ENCODE data around the gene DDIAS. TPM values are rescaled to one million over a fixed set of nuclear protein-coding genes. Genes with fewer than 3 reads are reported as not detected.

The DDIAS gene, protein sequence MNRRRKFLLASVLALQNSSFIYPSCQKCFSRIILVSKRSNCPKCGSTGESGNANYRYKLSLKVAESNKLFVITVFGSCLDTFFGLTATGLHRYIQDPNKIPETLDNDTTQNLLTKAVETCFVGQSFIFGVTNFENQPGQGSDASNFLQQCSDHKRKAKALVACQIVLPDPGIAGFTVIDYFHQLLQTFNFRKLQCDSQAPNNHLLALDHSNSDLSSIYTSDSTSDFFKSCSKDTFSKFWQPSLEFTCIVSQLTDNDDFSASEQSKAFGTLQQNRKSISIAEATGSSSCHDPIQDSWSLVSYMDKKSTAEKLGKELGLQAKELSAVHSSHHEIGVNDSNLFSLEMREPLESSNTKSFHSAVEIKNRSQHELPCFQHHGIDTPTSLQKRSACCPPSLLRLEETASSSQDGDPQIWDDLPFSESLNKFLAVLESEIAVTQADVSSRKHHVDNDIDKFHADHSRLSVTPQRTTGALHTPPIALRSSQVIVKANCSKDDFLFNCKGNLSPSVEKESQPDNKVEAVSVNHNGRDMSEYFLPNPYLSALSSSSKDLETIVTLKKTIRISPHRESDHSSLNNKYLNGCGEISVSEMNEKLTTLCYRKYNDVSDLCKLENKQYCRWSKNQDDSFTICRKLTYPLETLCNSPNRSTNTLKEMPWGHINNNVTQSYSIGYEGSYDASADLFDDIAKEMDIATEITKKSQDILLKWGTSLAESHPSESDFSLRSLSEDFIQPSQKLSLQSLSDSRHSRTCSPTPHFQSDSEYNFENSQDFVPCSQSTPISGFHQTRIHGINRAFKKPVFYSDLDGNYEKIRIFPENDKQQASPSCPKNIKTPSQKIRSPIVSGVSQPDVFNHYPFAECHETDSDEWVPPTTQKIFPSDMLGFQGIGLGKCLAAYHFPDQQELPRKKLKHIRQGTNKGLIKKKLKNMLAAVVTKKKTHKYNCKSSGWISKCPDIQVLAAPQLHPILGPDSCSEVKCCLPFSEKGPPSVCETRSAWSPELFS
- total RNA-seq: 2.8 TPM

DNA sequence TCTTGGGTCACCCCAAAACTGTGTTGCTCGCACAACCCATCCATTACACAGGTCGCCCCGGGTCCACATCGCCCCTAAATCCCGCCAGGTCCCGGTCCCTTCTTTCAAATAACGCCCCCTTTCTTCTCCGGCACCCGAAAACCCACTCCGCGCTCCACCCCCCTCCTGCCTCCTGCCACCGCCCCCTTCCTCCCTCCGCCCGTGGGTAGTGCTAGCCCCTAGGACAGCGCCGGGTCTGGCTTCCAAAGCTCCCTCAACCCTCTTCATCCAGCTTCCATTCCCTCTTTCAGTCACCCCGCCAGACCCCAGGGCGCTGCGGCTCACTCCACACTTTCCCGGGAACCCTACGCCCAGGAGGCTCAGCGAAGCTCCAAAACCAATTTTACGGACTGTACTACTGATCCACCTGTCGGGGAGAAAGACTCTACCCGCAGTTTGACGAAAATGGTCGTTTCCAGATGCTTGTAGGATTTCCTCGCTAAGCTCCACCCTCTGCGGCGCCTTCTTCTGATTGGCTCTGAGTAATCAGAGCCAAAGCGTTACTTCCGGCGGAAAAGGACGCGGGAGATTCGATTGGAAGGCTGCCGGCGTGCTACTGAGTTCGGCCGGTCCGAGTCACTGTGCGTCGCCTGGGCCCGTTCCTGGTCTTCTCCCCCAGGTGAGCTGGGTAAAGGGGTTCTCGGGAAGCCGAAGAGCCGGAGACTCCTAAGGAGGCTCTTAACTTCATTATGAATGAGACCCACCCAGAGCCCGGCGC lies at the start of gene DDIAS:
Gene DDIAS, plus strand, starts transcription at position 572 of the 757 bp plus-strand sequence. CDS start 13,003 bp downstream, outside the sequence.

DNA sequence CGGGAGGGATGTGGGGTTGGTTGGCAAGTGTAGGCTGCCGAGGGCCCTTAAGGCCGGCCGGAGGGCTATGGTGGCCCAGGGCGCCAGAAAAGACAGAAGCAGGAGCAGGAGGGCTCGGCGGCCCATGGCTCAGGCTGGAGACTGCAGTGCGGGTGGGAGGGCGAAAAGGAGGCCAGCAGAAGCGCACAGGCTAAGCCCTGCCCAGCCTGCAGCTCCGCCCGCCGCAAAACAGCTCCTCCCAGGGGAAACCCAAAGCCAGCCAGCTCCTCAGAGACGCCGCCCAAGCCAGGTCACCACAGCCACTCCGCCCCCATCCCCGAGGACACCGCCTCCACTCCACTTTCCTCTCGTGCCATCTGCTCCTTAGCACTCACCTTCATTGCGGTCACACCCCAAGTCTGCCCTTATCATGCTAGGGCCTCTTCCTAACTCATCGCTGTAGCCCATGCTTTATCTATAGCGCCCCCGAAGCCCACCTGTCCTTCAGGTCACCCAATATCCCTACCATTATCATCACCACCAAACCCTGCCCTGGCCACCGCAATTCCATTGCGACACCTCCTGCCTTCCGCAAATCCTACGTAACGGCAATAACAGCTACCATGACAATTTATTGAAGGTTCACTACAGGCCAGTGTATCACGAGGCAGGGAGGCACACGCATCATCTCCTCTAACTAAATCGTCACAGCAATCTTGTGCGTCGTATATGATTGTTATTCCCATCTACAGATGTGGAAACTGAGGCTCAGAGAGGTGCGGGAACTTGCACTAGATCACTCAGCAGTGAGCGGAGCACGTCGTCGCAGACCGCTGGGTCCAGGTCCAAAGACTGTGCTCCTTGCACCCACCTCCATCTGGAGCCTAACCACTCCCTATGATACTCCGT lies 1.0 kb upstream of the DDIAS start, which contains the start of gene PRCP:
Gene PRCP, minus strand, starts transcription at position 154 of the 888 bp plus-strand sequence. Its CDS starts 28 bp downstream, at position 126.

Other genes starting within 250 kb of the DDIAS start
- 17.8 TPM for gene FAM181B, start 167.9 kb upstream of the DDIAS start, total RNA-seq
- 50.1 TPM for gene PRCP, start 1.3 kb upstream of the DDIAS start, total RNA-seq
- gene RAB30, start 170.2 kb downstream of the DDIAS start, total RNA-seq: 74.7 TPM

All from diencephalon (tissue), 1 donor.